Measurements from ENCODE around the gene NUBPL.
"Not testable (repeated sequence)": the region's sequence is repeated elsewhere in the genome, so short reads cannot be mapped to it uniquely, and the experiment has no call there.

NUBPL gene

GRCh38 chr14:31884776-31885379 is 323.7 kb downstream of the NUBPL start:
- DNase-seq = no peak

- no peak for DNase-seq
Observed at GRCh38 chr14:31886156-31886835, 325.1 kb downstream of the NUBPL start.

DNA sequence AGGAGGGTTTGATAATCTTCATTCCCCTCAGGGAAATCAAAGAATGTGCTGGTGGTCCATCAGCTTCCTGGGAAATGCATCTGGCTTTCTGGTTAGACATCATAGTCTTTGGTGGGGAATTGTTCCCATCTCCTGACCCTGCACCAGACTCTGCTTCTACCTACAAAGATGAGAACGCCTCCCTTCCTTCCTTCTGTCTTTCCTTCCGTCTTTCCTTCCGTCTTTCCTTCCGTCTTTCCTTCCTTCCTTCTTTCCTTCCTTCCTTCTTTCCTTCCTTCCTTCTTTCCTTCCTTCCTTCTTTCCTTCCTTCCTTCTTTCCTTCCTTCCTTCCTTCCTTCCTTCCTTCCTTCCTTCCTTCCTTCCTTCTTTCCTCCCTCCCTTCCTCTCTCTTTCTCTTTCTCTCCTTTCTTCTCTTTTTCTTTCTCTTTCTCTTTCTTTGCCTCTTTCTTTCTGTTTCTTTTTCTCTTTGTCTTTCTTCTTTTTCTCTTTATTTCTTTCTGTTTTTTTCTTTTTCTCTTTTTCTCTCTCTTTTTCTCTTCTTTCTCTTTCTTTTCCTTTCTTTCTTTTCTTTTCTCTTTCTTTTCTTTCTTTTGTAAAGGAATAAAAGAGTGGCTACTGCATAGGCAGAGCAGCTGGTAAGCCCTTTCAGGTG is 326.9 kb downstream of the NUBPL start:
- no peak for DNase-seq

DNA sequence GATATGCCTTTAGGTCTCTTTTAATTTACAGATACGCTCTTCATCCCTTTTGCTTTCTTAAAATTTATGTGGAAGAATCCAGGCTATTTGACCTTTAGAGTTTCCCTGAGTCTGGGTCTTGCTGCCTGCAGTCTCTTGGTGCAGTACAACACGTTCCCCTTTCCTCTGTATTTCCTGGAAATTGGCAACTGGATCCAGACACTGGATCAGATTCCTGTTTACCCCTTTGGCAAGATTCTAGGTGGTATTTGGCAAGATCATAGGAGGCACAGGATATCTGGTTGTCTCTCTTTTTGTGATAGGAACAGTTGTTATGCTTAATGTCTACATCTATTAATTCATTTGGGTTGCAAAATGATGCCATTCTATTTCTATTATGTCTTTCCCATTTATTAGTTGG is 328.1 kb downstream of the NUBPL start:
- DNase-seq = no peak

- DNase-seq = not testable (repeated sequence)
Observed at GRCh38 chr14:31890202-31890601, 329.0 kb downstream of the NUBPL start.

- no peak for DNase-seq
Observed at GRCh38 chr14:31893221-31893757, 332.1 kb downstream of the NUBPL start.

GRCh38 chr14:31894351-31894750 is 333.1 kb downstream of the NUBPL start:
- no peak for DNase-seq

GRCh38 chr14:31895206-31895605 is 334.0 kb downstream of the NUBPL start:
- no peak for DNase-seq

DNA sequence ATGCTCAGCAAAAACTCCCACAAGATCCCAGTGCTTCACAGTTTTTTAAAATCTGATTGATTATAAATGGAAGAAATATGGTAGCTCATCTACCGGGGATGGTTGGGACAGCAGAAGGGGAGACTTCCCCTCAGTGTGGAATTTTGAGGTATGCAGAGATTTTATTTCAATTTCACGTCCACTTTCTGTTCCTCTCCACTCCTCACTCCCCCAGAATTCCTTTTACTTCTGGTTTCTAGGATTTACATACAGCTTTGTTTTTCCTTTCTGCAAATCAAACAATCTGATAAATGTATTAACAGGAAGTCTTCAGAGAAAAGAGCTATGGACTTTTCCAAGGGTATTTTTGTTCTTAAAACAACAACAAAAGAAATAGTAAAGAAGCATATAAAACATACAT is 334.4 kb downstream of the NUBPL start:
- DNase-seq = no peak

DNA sequence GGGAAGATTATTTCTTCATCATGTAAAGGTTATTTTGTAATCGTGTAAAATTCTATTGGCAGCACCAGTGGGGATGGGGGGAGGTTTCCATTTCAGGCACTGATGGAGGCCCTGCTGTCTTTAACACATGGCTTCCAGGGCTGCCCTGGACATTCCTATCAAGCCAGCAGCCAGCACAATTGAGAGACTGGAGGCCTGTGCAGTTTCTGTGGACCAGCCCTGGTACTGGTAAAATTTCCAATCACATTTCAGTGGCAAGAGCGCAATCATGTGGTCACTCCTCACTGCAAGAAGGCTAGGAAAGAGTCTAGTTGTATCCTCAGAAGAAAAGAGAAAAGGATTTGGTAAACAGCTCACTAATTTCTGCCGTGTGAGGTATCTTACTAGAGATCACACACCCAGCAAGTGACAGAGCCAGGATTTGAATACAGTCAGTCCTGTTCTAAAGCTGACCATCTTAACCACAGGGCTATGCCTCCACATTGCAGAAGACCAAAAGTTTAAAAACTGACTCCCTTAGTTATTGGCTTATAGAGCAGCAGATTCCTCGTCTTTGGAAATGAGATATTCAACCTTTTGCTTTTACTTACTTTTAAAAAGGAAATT is 336.5 kb downstream of the NUBPL start:
- no peak for DNase-seq

DNA sequence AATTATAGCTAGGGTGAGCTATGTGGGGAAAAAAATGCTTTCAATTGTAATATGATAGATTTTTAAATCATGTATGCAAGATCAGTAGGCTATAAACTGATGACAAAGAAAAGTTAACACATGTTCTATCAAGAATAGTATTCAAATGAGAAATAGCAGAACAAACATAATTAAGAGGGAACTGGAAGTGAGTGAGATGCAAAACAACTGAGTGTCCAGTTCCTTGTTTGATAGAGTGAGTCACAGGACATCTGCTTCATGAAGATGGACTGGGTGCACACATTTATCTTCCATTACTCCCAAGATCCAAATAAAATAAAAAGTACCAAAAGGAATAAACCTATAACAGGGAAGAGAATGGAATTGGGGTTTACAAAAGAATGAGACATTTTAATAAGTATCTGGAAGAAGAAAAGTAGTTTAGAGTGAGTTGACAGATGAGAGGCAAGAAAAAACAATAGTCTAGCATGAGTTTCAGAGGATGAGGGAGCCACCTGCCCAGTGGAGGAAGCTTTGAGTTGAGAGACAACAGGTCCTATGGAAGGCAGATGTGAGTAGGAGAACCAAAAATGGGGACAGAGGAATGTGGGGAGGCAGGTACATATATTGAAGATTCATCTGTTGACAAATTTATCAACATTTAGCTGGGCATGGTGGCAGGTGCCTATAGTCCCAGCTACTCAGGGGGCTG is 337.8 kb downstream of the NUBPL start:
- DNase-seq = no peak

GRCh38 chr14:31902002-31902401 is 340.8 kb downstream of the NUBPL start:
- DNase-seq = no peak

- no peak for DNase-seq
Observed at GRCh38 chr14:31902945-31903646, 341.9 kb downstream of the NUBPL start.

- DNase-seq = no peak
Observed at GRCh38 chr14:31909977-31910376, 348.8 kb downstream of the NUBPL start.
